ENCODE results near the gene PPIP5K2. TPM values are rescaled to one million over a fixed set of nuclear protein-coding genes. Genes with fewer than 3 reads are reported as not detected.
"Not testable (repeated sequence)": the region's sequence is repeated elsewhere in the genome, so short reads cannot be mapped to it uniquely, and the experiment has no call there.

The PPIP5K2 gene
- total RNA-seq, 1 donor from 2014 or later: 50.9 TPM

DNA sequence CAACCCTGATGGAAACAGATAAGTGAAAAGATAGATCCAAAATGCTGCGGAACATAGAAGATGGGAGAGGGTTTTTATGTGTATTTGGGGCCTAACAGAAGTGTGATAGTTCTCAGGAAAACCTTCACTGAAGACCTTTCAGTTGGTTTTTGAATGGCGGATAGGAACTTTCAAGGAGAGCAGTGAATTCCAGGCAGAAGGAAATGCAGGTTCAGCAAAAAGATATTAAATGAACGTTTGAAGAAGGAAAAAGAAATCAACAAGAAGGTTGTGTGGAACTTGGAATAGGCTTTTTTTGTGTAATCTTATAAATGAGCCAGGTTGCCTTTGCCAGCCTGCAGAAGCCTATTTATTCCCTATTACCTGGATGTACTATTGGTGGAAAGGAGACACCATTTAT, 2.1 kb downstream of the PPIP5K2 start:
- no peak for DNase-seq

DNA sequence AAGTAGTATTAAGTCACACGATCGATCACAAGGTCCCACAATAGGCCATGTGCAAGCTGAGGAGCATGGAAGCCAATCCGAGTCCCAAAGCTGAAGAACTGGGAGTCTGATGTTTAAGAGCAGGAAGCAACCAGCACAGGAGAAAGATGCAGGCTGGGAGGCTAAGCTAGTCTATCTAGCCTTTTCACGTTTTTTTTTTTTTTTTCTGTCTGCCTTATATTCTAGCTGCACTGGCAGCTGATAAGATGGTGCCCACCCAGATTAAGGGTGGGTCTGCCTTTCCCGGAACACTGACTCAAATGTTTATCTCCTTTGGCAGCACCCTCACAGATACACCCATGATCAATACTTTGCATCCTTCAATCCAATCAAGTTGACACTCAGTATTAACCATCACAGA, 6.5 kb downstream of the PPIP5K2 start:
- DNase-seq: no peak

DNA sequence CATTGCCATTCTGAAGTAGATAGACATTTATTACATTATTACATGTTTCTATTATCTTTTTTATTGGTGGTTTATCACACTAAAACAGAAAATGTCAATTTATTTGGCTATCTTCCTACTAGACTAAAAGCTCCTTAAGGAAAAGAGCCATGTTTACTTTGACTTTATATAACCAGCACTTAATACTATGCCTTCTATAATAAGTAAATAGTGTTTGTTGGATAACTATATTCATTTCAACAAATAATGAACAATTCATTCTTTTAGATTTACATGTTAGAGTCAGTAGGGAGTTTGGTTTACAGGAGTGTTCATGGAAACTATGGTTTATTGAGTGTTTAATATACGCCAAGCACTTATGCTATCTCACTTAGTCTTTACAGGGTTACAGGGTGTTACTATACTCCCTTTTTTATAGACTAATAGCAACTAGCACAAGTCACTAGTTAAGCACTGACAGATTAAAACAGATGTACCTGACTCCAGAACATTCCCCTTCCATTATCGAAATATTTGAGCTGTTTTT, 7.3 kb downstream of the PPIP5K2 start:
- no peak for DNase-seq

DNA sequence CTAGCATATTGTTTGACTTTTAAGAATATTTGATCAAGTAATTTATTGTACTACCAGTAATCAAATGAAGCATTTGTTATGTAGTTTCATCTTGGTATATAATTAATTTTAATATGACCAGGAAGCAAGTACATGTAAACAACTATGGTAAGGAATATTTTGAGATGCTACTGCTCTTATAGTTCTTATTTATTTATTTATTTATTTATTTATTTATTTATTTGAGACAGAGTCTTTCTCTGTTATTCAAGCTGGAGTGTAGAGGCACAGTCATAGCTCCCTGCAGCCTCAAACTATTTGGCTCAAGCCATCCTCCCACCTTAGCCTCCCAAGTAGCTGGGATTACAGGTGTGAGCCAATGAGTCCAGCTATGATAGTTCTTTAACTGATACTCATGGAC, 8.1 kb downstream of the PPIP5K2 start:
- DNase-seq: no peak

DNA sequence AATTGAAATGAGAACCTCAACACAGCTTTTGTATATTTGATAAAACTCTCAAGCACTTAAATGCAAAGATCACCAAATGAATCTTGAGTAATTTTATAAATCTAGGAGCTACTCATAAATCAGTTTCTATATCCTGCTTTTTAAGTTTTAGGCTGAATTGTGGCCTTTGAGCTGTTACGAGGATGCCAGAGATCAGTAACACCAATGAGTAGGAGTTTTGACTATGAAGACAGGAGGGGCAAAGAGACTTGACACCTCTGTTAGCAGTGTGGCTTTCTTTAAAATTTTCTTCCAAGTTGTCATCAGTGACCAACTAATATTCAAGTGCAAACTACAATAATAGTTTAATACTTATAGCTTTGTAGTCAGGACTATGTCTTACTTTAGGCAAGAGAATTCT, 12.6 kb downstream of the PPIP5K2 start:
- DNase-seq: no peak

DNA sequence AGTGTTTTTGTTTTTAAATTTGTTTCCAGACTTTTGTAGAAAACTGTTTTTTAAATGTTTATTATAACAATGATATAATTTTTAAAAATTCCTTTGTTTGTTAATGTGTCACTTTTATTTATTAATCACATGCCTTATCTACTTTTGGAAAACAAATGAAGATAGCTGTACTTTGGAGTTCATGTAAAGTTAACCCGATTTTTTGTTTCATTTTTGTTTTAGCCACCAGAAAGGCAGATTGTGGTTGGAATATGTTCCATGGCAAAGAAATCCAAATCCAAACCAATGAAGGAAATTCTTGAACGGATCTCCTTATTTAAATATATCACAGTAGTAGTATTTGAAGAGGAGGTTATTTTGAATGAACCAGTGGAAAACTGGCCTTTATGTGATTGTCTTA, 13.1 kb downstream of the PPIP5K2 start:
- DNase-seq: no peak

DNA sequence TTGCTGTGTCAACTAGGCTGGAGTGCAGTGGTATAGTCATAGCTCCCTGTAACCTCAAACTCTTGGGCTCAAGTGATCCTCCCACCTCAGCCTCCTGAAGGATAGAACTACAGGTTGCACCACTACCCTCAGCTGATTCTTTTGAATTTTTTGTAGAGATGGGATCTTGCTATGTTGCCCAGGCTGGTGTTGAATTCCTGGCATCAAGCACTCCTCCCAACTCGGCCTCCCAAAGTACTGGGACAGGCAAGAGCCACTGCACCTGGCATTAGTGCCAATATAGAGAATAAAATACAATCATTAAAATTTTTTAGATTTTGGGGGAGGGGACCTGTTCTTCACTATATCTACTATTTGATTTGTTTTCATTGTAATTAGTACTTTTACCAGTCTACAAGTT, 15.4 kb downstream of the PPIP5K2 start:
- DNase-seq: no peak

DNA sequence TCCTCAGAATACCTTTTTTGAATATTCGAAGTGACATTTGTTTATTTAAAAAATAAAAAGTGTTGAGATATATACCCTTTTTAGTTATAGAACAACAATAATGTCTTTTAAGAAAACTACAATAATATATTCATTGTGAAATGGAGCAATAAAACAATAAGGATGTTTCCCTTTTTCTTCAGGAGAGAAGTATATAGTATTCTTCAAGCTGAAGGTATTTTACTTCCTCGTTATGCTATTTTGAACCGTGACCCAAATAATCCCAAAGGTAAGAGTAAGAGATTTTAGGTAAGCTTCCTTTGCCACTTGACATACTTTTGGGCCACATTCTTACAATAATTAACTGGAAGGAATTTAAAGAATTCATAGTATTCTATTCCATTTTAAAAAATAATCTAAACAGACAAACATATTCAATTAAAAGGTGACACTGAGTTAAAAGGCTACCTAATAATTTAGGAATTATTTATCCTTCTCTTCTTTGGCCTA, 18.1 kb downstream of the PPIP5K2 start:
- no peak for DNase-seq

DNA sequence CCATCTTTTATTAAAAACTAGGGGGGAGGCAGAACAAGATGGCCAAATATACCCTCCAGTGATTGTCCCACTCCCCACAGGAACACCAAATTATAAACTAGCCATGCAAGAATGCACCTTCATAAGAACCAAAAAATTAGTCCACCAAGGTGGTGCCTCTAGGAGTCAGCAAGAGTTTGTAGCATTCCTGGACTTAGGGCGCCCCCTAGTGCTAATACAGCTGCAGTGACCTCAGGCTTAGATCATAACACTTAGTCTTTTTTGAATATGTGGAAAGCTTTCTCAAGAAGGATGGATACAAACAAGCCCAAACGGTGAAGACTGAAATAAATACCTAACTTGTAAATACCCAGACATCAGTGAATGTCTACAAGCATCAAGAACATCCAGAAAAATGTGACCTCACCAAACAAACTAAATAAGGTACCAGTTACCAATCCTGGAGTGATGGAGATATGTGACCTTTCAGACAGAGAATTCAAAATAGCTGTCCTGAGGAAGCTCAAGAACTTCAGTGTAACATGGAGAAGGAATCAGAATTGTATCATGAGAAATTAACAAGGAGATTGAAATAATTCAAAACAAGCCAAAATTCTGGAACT, 19.3 kb downstream of the PPIP5K2 start:
- DNase-seq: no peak

DNA sequence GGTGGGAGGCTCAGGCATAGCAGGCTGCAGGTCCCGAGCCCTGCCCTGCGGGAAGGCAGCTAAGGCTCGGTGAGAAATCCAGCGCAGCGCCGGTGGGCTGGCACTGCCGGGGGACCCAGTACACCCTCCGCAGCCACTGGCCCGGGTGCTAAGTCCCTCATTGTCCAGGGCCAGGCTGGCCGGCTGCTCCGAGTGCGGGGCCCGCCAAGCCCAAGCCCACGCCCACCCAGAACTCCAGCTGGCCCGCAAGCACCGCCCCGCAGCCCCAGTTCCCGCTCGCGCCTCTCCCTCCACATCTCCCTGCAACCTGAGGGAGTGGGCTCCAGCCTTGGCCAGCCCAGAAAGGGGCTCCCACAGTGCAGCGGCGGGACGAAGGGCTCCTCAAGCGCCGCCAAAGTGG, 22.0 kb downstream of the PPIP5K2 start:
- not testable (repeated sequence) for DNase-seq

DNA sequence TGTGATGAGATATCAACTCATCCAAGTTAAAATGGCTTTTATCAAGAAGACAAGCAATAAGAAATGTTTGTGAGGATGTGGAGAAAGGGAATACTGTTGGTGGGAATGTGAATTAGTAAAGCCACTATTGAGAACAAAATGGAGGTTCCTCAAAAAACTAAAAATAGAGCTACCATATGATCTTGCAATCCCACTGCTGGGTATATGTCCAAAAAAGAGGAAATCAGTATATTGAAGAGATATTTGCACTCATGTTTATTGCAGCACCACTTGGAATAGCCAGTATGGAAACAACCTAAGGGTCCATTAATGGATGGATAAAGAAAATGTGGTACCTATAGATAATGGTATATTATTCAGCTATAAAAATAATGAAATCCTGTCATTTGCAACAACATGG, 25.1 kb downstream of the PPIP5K2 start:
- no peak for DNase-seq

DNA sequence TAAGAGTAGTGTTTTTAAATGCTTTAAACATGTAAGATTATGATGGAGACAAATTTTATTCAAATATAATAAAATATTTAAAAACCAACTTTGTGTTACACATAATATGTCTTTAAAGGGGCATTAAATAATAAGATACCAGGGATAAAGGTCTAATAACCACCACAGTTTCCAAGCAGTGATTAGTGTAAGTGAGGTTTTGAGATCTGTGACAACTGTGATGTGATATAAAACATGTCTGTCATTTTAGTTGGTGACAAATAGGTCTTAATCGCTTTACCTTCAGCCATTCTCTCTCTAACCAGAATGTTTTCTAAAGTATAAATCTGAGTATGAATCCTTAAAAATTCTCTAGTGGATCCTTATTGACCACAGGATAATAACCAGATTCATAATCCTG, 28.1 kb downstream of the PPIP5K2 start:
- DNase-seq: no peak

DNA sequence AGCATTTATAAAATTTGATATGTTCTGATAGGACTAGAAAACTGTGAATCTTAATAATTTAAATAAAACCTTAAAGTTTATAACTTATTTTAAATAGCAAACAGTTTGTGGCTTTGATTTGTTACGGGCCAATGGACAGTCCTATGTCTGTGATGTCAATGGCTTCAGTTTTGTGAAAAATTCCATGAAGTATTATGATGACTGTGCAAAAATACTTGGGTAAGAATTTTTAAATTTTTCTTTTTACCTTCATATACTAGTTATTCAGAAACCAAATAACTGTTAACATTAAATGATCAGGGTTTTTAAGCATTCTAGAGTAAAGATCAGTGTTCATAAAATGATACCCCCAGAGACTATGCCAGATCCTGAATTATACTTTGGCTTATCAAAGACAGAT, 31.1 kb downstream of the PPIP5K2 start:
- no peak for DNase-seq

DNA sequence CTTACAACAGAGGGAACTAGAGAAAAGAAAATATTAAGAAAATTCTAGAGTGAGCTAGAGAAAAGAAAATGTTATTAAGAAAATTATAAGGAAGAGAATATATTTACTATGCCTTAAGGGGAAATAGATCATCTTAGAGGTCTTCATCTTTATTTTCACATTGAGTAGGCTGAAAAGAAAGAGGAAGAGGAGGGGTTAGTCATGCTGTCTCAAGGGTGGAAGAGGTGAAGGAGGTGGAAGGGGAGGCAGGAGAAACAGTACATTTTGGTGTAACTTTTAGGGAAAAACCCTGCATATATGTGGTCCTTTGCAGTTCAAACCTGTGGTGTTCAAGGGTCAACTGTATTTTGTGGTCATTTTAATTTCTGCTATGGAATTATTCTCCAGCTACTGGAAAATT, 46.6 kb downstream of the PPIP5K2 start:
- no peak for DNase-seq

DNA sequence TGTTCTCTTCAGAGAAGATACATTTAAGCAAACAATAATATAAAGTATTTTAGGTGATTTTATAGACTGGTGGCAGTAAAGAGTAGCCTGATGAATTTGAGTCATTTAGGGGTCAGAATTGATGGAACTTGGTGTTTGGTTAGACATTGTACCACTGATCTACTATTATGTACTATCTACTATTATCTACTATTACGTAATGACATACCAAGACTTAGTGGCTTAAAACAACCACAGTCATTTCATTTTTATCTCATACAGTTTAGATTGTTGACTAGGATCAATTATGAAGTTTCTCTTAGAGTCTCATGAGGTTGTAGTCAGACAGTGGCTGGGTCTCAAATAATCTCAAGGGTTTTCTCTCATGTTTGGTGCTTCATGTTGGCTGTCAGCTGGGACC, 54.0 kb downstream of the PPIP5K2 start:
- DNase-seq: no peak

DNA sequence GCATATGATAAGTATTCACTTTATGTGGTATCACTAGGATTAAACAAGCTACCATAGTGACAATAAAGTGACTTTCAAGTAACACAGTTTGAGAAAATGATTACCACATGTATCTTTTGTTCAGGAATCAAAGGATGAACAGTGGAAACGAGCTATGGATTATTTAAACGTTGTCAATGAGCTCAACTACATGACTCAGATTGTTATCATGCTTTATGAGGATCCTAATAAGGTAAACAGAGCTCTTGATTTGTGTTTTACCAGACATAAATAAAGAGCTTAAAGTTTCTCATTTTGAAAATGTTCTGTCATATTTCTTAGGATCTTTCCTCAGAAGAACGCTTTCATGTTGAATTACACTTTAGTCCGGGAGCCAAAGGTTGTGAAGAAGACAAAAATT, 57.4 kb downstream of the PPIP5K2 start:
- DNase-seq: no peak

DNA sequence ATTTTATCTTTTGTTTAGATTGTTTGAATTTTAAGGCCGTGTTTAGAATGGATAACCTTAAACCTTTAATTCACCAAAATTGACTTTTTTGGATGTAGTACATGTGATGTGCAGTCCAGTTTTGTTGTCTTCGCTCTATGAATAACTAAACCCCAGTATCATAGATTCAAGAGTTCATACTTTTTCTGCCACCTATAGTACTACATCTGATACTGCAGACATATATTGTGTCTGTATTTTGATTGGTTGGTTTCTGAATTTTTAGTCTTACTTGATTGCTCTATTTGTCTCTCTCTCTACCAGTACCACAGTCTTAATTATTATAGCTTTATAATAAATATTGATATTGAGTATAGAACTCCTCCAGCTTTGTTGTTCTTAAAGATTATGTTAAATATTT, 58.1 kb downstream of the PPIP5K2 start:
- DNase-seq: no peak

DNA sequence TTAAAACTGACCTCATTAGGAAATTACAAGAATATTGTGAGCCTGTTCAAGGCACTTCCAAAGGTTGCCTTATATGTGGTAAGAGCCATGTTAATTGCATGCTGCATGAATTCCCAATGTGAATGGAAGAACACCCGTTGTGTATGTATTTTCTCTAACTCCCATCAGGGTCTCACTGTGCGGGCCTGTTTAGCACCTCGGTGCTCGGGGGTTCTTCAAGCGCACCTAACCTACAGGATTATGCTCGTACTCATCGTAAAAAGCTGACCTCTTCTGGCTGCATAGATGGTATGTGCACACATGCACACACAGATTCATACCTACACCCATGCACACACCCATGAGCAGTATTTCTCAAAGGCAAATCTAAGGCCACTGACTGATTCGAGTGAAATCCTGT, 66.1 kb downstream of the PPIP5K2 start:
- DNase-seq: no peak

DNA sequence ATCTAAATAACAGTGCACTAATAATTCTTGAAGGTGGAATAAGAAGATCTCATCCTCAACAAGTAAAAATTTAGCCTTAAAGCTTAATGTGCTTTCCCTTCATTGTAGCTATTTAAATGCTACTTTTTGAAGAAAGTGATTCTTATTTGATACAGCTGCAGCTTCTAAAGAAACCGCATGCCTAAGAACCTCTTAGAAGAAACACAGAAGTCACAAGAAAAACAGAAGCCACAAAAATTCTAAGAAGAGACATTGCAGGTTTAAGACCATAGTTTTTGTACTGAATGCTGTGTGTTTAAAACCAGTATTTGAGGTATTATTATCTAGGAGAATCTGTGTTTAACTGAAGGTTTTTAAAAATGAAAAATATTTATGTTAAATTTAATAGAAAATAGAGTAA, 68.3 kb downstream of the PPIP5K2 start:
- DNase-seq: no peak

DNA sequence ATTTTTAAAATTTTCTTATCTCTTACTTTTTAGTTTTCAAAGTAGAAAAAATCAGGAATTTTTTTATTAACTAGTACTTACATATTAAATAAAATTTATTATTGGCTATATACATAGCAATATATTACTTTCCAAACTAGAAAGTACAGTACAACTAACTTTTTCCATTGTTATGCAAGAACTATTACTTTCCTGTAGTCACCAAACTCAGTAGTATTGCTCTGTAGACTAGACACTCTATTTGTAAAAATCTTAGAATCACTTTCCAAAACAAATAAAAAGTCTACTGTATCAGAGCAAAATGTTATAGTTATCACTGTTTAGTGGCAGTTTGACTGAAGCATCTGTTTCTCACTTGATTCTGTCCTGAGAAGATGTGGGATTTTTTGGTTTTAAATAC, 83.1 kb downstream of the PPIP5K2 start:
- DNase-seq: no peak

DNA sequence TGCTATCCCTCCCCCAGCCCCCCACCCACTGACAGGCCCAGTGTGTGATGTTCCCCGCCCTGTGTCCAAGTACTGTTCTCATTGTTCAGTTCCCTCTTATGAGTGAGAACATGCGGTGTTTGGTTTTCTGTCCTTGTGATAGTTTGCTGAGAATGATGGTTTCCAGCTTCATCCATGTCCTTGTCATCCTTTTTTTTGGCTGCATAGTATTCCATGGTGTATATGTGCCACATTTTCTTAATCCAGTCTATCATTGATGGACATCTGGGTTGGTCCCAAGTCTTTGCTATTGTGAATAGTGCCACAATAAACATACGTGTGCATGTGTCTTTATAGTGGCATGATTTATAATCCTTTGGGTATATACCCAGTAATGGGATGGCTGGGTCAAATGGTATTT, 84.9 kb downstream of the PPIP5K2 start:
- not testable (repeated sequence) for DNase-seq

DNA sequence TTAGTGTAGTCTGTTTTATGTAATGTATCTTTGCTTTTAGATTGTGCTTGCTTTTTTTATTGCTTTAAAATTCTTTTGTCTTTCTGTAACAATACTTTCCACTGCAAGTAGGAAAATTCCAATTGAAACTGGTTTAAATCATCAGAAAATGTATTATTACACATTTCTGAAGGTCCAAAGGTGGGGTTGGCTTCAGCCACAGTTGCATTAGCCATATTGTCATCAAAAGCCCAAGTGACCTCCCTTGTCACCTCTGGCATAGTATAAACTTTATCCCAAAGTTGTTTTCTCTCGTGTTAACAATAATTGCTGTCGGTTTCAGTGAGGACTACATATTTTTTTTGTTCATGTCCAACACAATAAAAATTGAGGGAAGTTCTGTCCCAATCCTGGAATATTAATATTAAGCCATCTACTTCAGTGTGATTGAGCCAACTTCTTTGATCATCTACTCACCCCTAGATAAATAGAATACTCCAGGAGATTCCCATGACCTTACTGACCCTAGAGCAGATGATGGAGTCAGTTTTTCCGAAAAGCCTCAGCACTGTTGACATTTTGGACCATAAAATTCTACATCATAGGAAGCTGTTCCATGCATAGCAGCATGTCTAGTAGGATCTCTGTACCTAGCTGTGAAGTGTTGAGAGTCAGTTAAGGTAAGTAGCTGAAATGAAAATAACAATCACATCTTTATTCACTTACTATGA, 86.0 kb downstream of the PPIP5K2 start:
- no peak for DNase-seq

DNA sequence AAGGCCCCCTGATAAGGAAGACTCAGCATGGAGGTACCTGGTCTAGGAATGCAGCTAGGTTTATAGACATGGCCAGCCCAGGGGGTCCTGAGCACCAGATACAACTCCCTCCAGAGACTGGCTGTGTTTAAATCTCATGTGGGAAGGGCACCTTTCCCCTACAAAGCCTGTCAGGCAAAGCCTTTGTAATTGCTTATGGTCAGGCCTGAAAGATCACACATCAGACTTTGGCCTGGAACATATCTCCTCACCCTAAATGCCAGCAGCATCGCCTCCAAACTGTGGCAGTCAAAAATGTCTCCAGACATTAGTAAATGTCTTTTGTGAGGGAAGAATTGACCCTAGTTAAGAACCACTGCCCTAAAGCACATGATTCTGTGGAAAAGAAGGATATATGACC, 86.9 kb downstream of the PPIP5K2 start:
- no peak for DNase-seq

DNA sequence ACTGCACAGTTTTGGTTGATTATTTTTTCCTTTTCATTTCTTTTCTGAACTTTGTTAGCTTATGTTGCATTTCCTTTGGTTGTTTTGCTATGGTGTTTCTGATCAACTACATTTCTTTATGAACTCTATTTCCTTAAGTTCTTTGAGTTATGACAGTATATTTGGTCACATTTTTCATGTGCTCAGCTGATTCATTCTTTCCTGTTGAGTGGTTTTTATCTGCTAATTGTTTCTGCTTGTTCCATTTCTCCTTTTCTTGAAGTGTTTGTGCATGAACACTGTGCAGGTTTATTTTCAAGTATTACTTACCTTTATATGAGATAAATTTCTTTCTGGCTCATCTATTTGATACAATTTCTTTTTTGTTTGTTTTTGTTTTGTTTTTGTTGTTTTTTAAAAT, 87.6 kb downstream of the PPIP5K2 start:
- DNase-seq: no peak

Measured in skin of body (tissue), 2 donors.